Activated naive CD8-positive, alpha-beta T cell treated with anti-CD3 and anti-CD28 coated beads, Interleukin-2, amount 50 U/mL, for 24 hours (primary cell): ENCODE results near the gene UST.

Experiments used
- ATAC-seq: fragments of 150-1000 bp; cut with Tn5 transposase; one replicate; pipeline ENCODE4 v1.10.0; 2021
- DNase-seq: peaks from one replicate; pipeline ENCODE4 v3.0.0; 2021
- H3K27ac Mint-ChIP-seq: one replicate; pipeline ENCODE4 v1.8.0; 2021; ENCODE audit warnings: mild to moderate bottlenecking, mixed read lengths
- H3K27me3 Mint-ChIP-seq: one replicate; pipeline ENCODE4 v1.8.0; 2021; ENCODE audit warnings: mixed read lengths
- H3K36me3 Mint-ChIP-seq: one replicate; pipeline ENCODE4 v1.8.0; 2021; ENCODE audit warnings: low read depth, mixed read lengths
- H3K4me1 Mint-ChIP-seq: one replicate; pipeline ENCODE4 v1.8.0; 2021; ENCODE audit warnings: mixed read lengths
- H3K4me3 Mint-ChIP-seq: one replicate; pipeline ENCODE4 v1.8.0; 2021; ENCODE audit warnings: mild to moderate bottlenecking, moderate library complexity, mixed read lengths
- H3K9me3 Mint-ChIP-seq: one replicate; pipeline ENCODE4 v1.8.0; 2021; ENCODE audit warnings: mixed read lengths

Gene UST

GRCh38 chr6:148822819-148823218, 76.0 kb downstream of the UST start:
- Mint-ChIP-seq H3K9me3 (peaks cover 3% of the 10 kb centered on the region), H3K36me3 (no peaks in the 10 kb centered on the region), H3K4me3 (no peak overlapping the region), H3K27ac (no peak overlapping the region), H3K4me1 (peaks cover 4% of the 10 kb centered on the region), H3K27me3 (no peaks in the 10 kb centered on the region)
- no peak for DNase-seq
- ATAC-seq, result no peak

DNA sequence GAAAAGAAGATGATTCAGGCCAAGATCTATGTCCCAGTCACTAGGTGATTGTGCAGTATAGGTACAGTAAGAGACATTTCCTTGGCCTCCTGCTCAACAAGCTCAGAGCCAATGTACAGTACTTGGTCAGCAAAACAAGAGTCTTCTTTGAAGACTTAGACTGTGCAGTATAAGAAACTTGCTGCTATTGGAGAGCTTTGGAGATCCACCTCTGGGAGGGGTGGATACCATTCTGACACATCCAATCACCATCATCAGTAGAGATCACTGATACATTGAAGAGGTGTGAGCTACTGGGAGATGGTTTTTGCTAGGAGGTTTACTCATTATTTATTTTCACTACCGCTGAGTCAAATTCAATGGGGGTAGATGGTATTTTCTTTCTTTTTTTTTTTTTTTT, 77.5 kb downstream of the UST start:
- DNase-seq, result no peak
- Mint-ChIP-seq H3K27me3 (no peaks in the 10 kb centered on the region), H3K9me3 (peaks cover 3% of the 10 kb centered on the region), H3K4me1 (peaks cover 4% of the 10 kb centered on the region), H3K4me3 (no peak overlapping the region), H3K36me3 (no peaks in the 10 kb centered on the region), H3K27ac (no peak overlapping the region)
- no peak for ATAC-seq

GRCh38 chr6:148824960-148825359, 78.1 kb downstream of the UST start:
- H3K9me3 Mint-ChIP-seq, result peaks cover 3% of the 10 kb centered on the region
- ATAC-seq, result no peak
- H3K27me3 Mint-ChIP-seq, result no peaks in the 10 kb centered on the region
- no peak overlapping the region for H3K27ac Mint-ChIP-seq
- H3K4me1 Mint-ChIP-seq, result peaks cover 8% of the 10 kb centered on the region
- DNase-seq, result no peak
- no peak overlapping the region for H3K4me3 Mint-ChIP-seq
- H3K36me3 Mint-ChIP-seq, result no peaks in the 10 kb centered on the region

- Mint-ChIP-seq H3K4me1 (peaks cover 13% of the 10 kb centered on the region), H3K27me3 (no peaks in the 10 kb centered on the region), H3K9me3 (peaks cover 3% of the 10 kb centered on the region), H3K27ac (no peak overlapping the region), H3K4me3 (no peak overlapping the region), H3K36me3 (no peaks in the 10 kb centered on the region)
- ATAC-seq (no peak), DNase-seq (no peak)
Measured at GRCh38 chr6:148825492-148825891, 78.7 kb downstream of the UST start.

DNA sequence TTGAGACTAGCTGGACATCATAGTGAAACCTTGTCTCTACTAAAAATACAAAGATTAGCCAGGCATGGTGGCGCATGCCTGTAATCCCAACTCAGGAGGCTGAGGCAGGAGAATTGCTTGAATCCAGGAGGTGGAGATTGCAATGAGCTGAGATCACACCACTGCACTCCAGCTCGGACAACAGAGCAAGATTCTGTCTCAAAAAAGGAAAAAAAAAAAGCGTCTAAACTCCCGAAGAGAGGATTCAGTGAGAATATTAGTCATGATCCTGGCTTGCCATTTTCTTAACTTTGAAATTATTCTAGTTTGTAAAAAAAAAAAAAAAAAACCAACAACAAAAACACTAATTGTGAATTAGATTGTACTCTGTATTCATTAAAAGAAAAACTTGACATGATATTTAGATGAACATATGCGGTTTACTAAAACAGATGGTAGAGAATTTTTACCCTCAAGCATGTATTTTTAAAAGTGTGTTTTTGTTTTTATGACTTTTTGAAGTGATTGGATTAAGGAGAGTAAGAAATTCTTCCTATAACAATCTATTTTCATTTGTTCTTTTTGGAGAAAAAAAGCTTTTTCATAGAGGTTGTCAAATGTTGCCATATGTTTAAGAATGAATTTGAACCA, 80.7 kb downstream of the UST start:
- Mint-ChIP-seq H3K4me3 (no peak overlapping the region), H3K27me3 (no peaks in the 10 kb centered on the region), H3K4me1 (peaks cover 23% of the 10 kb centered on the region), H3K36me3 (no peaks in the 10 kb centered on the region), H3K9me3 (peaks cover 3% of the 10 kb centered on the region), H3K27ac (no peak overlapping the region)
- ATAC-seq (no peak), DNase-seq (no peak)

GRCh38 chr6:148828047-148828446, 81.2 kb downstream of the UST start:
- no peak overlapping the region for H3K27ac Mint-ChIP-seq
- H3K27me3 Mint-ChIP-seq, result no peaks in the 10 kb centered on the region
- no peak for ATAC-seq
- H3K36me3 Mint-ChIP-seq, result no peaks in the 10 kb centered on the region
- peaks cover 3% of the 10 kb centered on the region for H3K9me3 Mint-ChIP-seq
- H3K4me1 Mint-ChIP-seq, result peaks cover 23% of the 10 kb centered on the region
- H3K4me3 Mint-ChIP-seq, result no peak overlapping the region
- DNase-seq, result no peak

GRCh38 chr6:148829415-148830101, 82.7 kb downstream of the UST start:
- Mint-ChIP-seq H3K9me3 (no peaks in the 10 kb centered on the region), H3K36me3 (no peaks in the 10 kb centered on the region), H3K27me3 (no peaks in the 10 kb centered on the region), H3K4me1 (peaks cover 21% of the 10 kb centered on the region), H3K27ac (no peak overlapping the region), H3K4me3 (no peak overlapping the region)
- DNase-seq, result no peak
- ATAC-seq, result no peak

- ATAC-seq (peak; percentile 28), DNase-seq (no peak)
- Mint-ChIP-seq H3K36me3 (no peaks in the 10 kb centered on the region), H3K27me3 (no peaks in the 10 kb centered on the region), H3K9me3 (no peaks in the 10 kb centered on the region), H3K4me1 (peaks cover 25% of the 10 kb centered on the region), H3K4me3 (peak overlapping the region; percentile 53), H3K27ac (peak overlapping the region; percentile 57)
Measured at GRCh38 chr6:148830614-148831013, 83.8 kb downstream of the UST start.

- peak overlapping the region; percentile 57 for H3K27ac Mint-ChIP-seq
Measured at GRCh38 chr6:148831064-148831463, 84.2 kb downstream of the UST start.

GRCh38 chr6:148831531-148831930, 84.7 kb downstream of the UST start:
- no peak for ATAC-seq
- no peak for DNase-seq
- Mint-ChIP-seq H3K9me3 (no peaks in the 10 kb centered on the region), H3K27me3 (no peaks in the 10 kb centered on the region), H3K27ac (no peak overlapping the region), H3K4me3 (no peak overlapping the region), H3K4me1 (peaks cover 33% of the 10 kb centered on the region), H3K36me3 (no peaks in the 10 kb centered on the region)

More at GRCh38 chr6:148831064-148831463, 84.2 kb downstream of the UST start:
- DNase-seq (no peak), ATAC-seq (peak; percentile 50)
- H3K27me3 Mint-ChIP-seq, result no peaks in the 10 kb centered on the region
- H3K36me3 Mint-ChIP-seq, result no peaks in the 10 kb centered on the region
- H3K4me3 Mint-ChIP-seq, result peak overlapping the region; percentile 53
- H3K4me1 Mint-ChIP-seq, result peaks cover 28% of the 10 kb centered on the region
- no peaks in the 10 kb centered on the region for H3K9me3 Mint-ChIP-seq

GRCh38 chr6:148835920-148836441, 89.2 kb downstream of the UST start:
- Mint-ChIP-seq H3K27me3 (no peaks in the 10 kb centered on the region), H3K27ac (peak overlapping the region; percentile 79), H3K4me1 (peaks cover 26% of the 10 kb centered on the region), H3K9me3 (no peaks in the 10 kb centered on the region), H3K4me3 (peak overlapping the region; percentile 30), H3K36me3 (no peaks in the 10 kb centered on the region)
- ATAC-seq (peak; percentile 70), DNase-seq (peak; percentile 16)

- H3K27me3 Mint-ChIP-seq, result no peaks in the 10 kb centered on the region
- ATAC-seq (no peak), DNase-seq (no peak)
- H3K9me3 Mint-ChIP-seq, result no peaks in the 10 kb centered on the region
- peaks cover 23% of the 10 kb centered on the region for H3K4me1 Mint-ChIP-seq
- H3K4me3 Mint-ChIP-seq, result no peak overlapping the region
- H3K27ac Mint-ChIP-seq, result peak overlapping the region; percentile 79
- H3K36me3 Mint-ChIP-seq, result no peaks in the 10 kb centered on the region
Measured at GRCh38 chr6:148836751-148837150, 89.9 kb downstream of the UST start.

DNA sequence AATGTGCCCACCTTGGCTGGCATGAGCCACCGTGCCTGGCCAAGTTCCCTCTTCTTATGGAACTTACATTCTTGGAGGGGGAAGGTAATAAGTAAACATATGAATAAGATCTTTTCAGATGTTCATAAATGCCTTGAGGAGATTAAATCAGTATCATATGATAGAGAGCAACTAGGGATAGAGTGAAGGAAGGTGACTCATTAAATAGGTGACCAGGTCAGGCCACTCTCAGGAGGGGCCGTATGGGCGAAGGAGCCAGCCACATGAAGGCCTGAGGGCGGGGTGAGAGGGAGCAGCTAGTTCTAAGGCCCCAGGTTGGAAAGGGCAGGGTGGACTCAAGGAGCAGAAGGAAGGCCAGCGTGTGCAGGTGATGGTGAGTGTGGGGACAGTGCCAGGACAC, 91.1 kb downstream of the UST start:
- Mint-ChIP-seq H3K36me3 (no peaks in the 10 kb centered on the region), H3K27me3 (no peaks in the 10 kb centered on the region), H3K9me3 (no peaks in the 10 kb centered on the region), H3K27ac (no peak overlapping the region), H3K4me3 (no peak overlapping the region), H3K4me1 (peaks cover 20% of the 10 kb centered on the region)
- ATAC-seq (no peak), DNase-seq (no peak)

GRCh38 chr6:148839044-148839443, 92.2 kb downstream of the UST start:
- ATAC-seq, result no peak
- no peak overlapping the region for H3K4me3 Mint-ChIP-seq
- no peak overlapping the region for H3K27ac Mint-ChIP-seq
- no peaks in the 10 kb centered on the region for H3K27me3 Mint-ChIP-seq
- no peaks in the 10 kb centered on the region for H3K36me3 Mint-ChIP-seq
- no peaks in the 10 kb centered on the region for H3K9me3 Mint-ChIP-seq
- H3K4me1 Mint-ChIP-seq, result peaks cover 17% of the 10 kb centered on the region
- DNase-seq, result no peak

GRCh38 chr6:148840256-148840655, 93.4 kb downstream of the UST start:
- Mint-ChIP-seq H3K36me3 (no peaks in the 10 kb centered on the region), H3K4me3 (no peak overlapping the region), H3K9me3 (no peaks in the 10 kb centered on the region), H3K27me3 (no peaks in the 10 kb centered on the region), H3K27ac (no peak overlapping the region), H3K4me1 (peaks cover 17% of the 10 kb centered on the region)
- no peak for DNase-seq
- ATAC-seq, result no peak
